Measurements from ENCODE around the gene USF1.
A peak's percentile ranks its signal among the peaks of the same experiment; 100 is the strongest.
"Not testable (repeated sequence)": the region's sequence is repeated elsewhere in the genome, so short reads cannot be mapped to it uniquely, and the experiment has no call there.

The USF1 gene

GRCh38 chr1:161037661-161038522 is 7.9 kb downstream of the USF1 start:
- Histone ChIP-seq H3K9me3 (ENCODE audit: control insufficient read depth in 2 of 2, low read length in 2 of 2) (no peaks in the 10 kb centered on the region), H3K27ac (ENCODE audit: low read depth in 2 of 2, low read length in 2 of 2) (peak overlapping the region; percentile 94 to 95), H3K27me3 (ENCODE audit: control insufficient read depth in 2 of 2, insufficient read depth in 2 of 2, low read length in 2 of 2) (no peaks in the 10 kb centered on the region), H3K9ac (ENCODE audit: low read depth in 1 of 2, low read length in 2 of 2) (peak overlapping the region; percentile 72 to 96), H3K4me3 (ENCODE audit: low read length in 2 of 2) (peak overlapping the region; percentile 82 to 93), H3K4me1 (ENCODE audit: control insufficient read depth in 2 of 2, insufficient read depth in 2 of 2, low read length in 2 of 2) (peaks cover 22 to 23% of the 10 kb centered on the region in 2 donors), H3K36me3 (ENCODE audit: control insufficient read depth in 2 of 2, insufficient read depth in 2 of 2, low read length in 2 of 2) (peaks cover 33 to 35% of the 10 kb centered on the region in 2 donors)

- Histone ChIP-seq H3K4me3 (ENCODE audit: low read length in 2 of 2) (no peak overlapping the region), H3K27me3 (ENCODE audit: control insufficient read depth in 2 of 2, insufficient read depth in 2 of 2, low read length in 2 of 2) (no peaks in the 10 kb centered on the region), H3K4me1 (ENCODE audit: control insufficient read depth in 2 of 2, insufficient read depth in 2 of 2, low read length in 2 of 2) (peaks cover 11 to 13% of the 10 kb centered on the region in 2 donors), H3K9ac (ENCODE audit: low read depth in 1 of 2, low read length in 2 of 2) (no peak overlapping the region), H3K9me3 (ENCODE audit: control insufficient read depth in 2 of 2, low read length in 2 of 2) (no peaks in the 10 kb centered on the region), H3K27ac (ENCODE audit: low read depth in 2 of 2, low read length in 2 of 2) (no peak overlapping the region), H3K36me3 (ENCODE audit: control insufficient read depth in 2 of 2, insufficient read depth in 2 of 2, low read length in 2 of 2) (no peaks in the 10 kb centered on the region)
Observed at GRCh38 chr1:161033751-161034150, 12.0 kb downstream of the USF1 start.

- no peak overlapping the region for H3K9ac ChIP-seq (ENCODE audit: low read depth in 1 of 2, low read length in 2 of 2)
- no peaks in the 10 kb centered on the region for H3K9me3 ChIP-seq (ENCODE audit: control insufficient read depth in 2 of 2, low read length in 2 of 2)
- H3K4me1 ChIP-seq (ENCODE audit: control insufficient read depth in 2 of 2, insufficient read depth in 2 of 2, low read length in 2 of 2), result peaks cover 0 to 2% of the 10 kb centered on the region in 2 donors
- H3K36me3 ChIP-seq (ENCODE audit: control insufficient read depth in 2 of 2, insufficient read depth in 2 of 2, low read length in 2 of 2), result no peaks in the 10 kb centered on the region
- no peak overlapping the region for H3K27ac ChIP-seq (ENCODE audit: low read depth in 2 of 2, low read length in 2 of 2)
- H3K4me3 ChIP-seq (ENCODE audit: low read length in 2 of 2), result no peak overlapping the region
- H3K27me3 ChIP-seq (ENCODE audit: control insufficient read depth in 2 of 2, insufficient read depth in 2 of 2, low read length in 2 of 2), result no peaks in the 10 kb centered on the region
Observed at GRCh38 chr1:161032409-161032808, 13.4 kb downstream of the USF1 start.

GRCh38 chr1:161031874-161032273 is 13.9 kb downstream of the USF1 start:
- no peak overlapping the region for H3K27ac ChIP-seq (ENCODE audit: low read depth in 2 of 2, low read length in 2 of 2)
- H3K36me3 ChIP-seq (ENCODE audit: control insufficient read depth in 2 of 2, insufficient read depth in 2 of 2, low read length in 2 of 2), result no peaks in the 10 kb centered on the region
- no peaks in the 10 kb centered on the region for H3K27me3 ChIP-seq (ENCODE audit: control insufficient read depth in 2 of 2, insufficient read depth in 2 of 2, low read length in 2 of 2)
- H3K4me3 ChIP-seq (ENCODE audit: low read length in 2 of 2), result no peak overlapping the region
- H3K4me1 ChIP-seq (ENCODE audit: control insufficient read depth in 2 of 2, insufficient read depth in 2 of 2, low read length in 2 of 2), result peaks cover 0 to 2% of the 10 kb centered on the region in 2 donors
- H3K9me3 ChIP-seq (ENCODE audit: control insufficient read depth in 2 of 2, low read length in 2 of 2), result no peaks in the 10 kb centered on the region
- no peak overlapping the region for H3K9ac ChIP-seq (ENCODE audit: low read depth in 1 of 2, low read length in 2 of 2)

GRCh38 chr1:161029466-161029865 is 16.3 kb downstream of the USF1 start:
- H3K9ac ChIP-seq (ENCODE audit: low read depth in 1 of 2, low read length in 2 of 2); H3K4me3 ChIP-seq (ENCODE audit: low read length in 2 of 2); H3K36me3 ChIP-seq (ENCODE audit: control insufficient read depth in 2 of 2, insufficient read depth in 2 of 2, low read length in 2 of 2); H3K4me1 ChIP-seq (ENCODE audit: control insufficient read depth in 2 of 2, insufficient read depth in 2 of 2, low read length in 2 of 2); H3K27me3 ChIP-seq (ENCODE audit: control insufficient read depth in 2 of 2, insufficient read depth in 2 of 2, low read length in 2 of 2); H3K27ac ChIP-seq (ENCODE audit: low read depth in 2 of 2, low read length in 2 of 2); H3K9me3 ChIP-seq (ENCODE audit: control insufficient read depth in 2 of 2, low read length in 2 of 2): not testable (repeated sequence)

- H3K9ac ChIP-seq (ENCODE audit: low read depth in 1 of 2, low read length in 2 of 2); H3K9me3 ChIP-seq (ENCODE audit: control insufficient read depth in 2 of 2, low read length in 2 of 2); H3K27me3 ChIP-seq (ENCODE audit: control insufficient read depth in 2 of 2, insufficient read depth in 2 of 2, low read length in 2 of 2); H3K4me3 ChIP-seq (ENCODE audit: low read length in 2 of 2); H3K27ac ChIP-seq (ENCODE audit: low read depth in 2 of 2, low read length in 2 of 2); H3K4me1 ChIP-seq (ENCODE audit: control insufficient read depth in 2 of 2, insufficient read depth in 2 of 2, low read length in 2 of 2); H3K36me3 ChIP-seq (ENCODE audit: control insufficient read depth in 2 of 2, insufficient read depth in 2 of 2, low read length in 2 of 2): not testable (repeated sequence)
Observed at GRCh38 chr1:161026954-161027353, 18.8 kb downstream of the USF1 start.

GRCh38 chr1:161022432-161022831 is 23.3 kb downstream of the USF1 start:
- H3K27ac ChIP-seq (ENCODE audit: low read depth in 2 of 2, low read length in 2 of 2), result peak overlapping the region in 1 of 2 donors; percentile 94
- H3K36me3 ChIP-seq (ENCODE audit: control insufficient read depth in 2 of 2, insufficient read depth in 2 of 2, low read length in 2 of 2); H3K9me3 ChIP-seq (ENCODE audit: control insufficient read depth in 2 of 2, low read length in 2 of 2); H3K9ac ChIP-seq (ENCODE audit: low read depth in 1 of 2, low read length in 2 of 2); H3K27me3 ChIP-seq (ENCODE audit: control insufficient read depth in 2 of 2, insufficient read depth in 2 of 2, low read length in 2 of 2): not testable (repeated sequence)
- peaks cover 16 to 38% of the 10 kb centered on the region in 2 donors for H3K4me1 ChIP-seq (ENCODE audit: control insufficient read depth in 2 of 2, insufficient read depth in 2 of 2, low read length in 2 of 2)
- H3K4me3 ChIP-seq (ENCODE audit: low read length in 2 of 2), result peak overlapping the region in 1 of 2 donors; percentile 97

GRCh38 chr1:161021970-161022353 is 23.8 kb downstream of the USF1 start:
- Histone ChIP-seq H3K4me1 (ENCODE audit: control insufficient read depth in 2 of 2, insufficient read depth in 2 of 2, low read length in 2 of 2) (peaks cover 16 to 38% of the 10 kb centered on the region in 2 donors), H3K27me3 (ENCODE audit: control insufficient read depth in 2 of 2, insufficient read depth in 2 of 2, low read length in 2 of 2) (no peaks in the 10 kb centered on the region), H3K27ac (ENCODE audit: low read depth in 2 of 2, low read length in 2 of 2) (peak overlapping the region; percentile 94 to 95), H3K36me3 (ENCODE audit: control insufficient read depth in 2 of 2, insufficient read depth in 2 of 2, low read length in 2 of 2) (no peaks in the 10 kb centered on the region), H3K9ac (ENCODE audit: low read depth in 1 of 2, low read length in 2 of 2) (peak overlapping the region; percentile 75 to 93), H3K4me3 (ENCODE audit: low read length in 2 of 2) (peak overlapping the region; percentile 81 to 97), H3K9me3 (ENCODE audit: control insufficient read depth in 2 of 2, low read length in 2 of 2) (no peaks in the 10 kb centered on the region)

- Histone ChIP-seq H3K4me1 (ENCODE audit: control insufficient read depth in 2 of 2, insufficient read depth in 2 of 2, low read length in 2 of 2) (peaks cover 16 to 41% of the 10 kb centered on the region in 2 donors), H3K27ac (ENCODE audit: low read depth in 2 of 2, low read length in 2 of 2) (peak overlapping the region; percentile 94 to 95), H3K27me3 (ENCODE audit: control insufficient read depth in 2 of 2, insufficient read depth in 2 of 2, low read length in 2 of 2) (no peaks in the 10 kb centered on the region), H3K36me3 (ENCODE audit: control insufficient read depth in 2 of 2, insufficient read depth in 2 of 2, low read length in 2 of 2) (no peaks in the 10 kb centered on the region), H3K9me3 (ENCODE audit: control insufficient read depth in 2 of 2, low read length in 2 of 2) (no peaks in the 10 kb centered on the region), H3K4me3 (ENCODE audit: low read length in 2 of 2) (peak overlapping the region; percentile 81 to 97), H3K9ac (ENCODE audit: low read depth in 1 of 2, low read length in 2 of 2) (peak overlapping the region; percentile 93 to 97)
Observed at GRCh38 chr1:161021165-161021969, 24.4 kb downstream of the USF1 start.

- H3K36me3 ChIP-seq (ENCODE audit: control insufficient read depth in 2 of 2, insufficient read depth in 2 of 2, low read length in 2 of 2), result no peaks in the 10 kb centered on the region
- peak within 1 kb of the TSS; percentile 94 to 95 for H3K27ac ChIP-seq (ENCODE audit: low read depth in 2 of 2, low read length in 2 of 2)
- H3K9me3 ChIP-seq (ENCODE audit: control insufficient read depth in 2 of 2, low read length in 2 of 2), result no peaks in the 10 kb centered on the region
- H3K4me3 ChIP-seq (ENCODE audit: low read length in 2 of 2), result peak within 1 kb of the TSS; percentile 81 to 97
- peaks cover 16 to 41% of the 10 kb centered on the region in 2 donors for H3K4me1 ChIP-seq (ENCODE audit: control insufficient read depth in 2 of 2, insufficient read depth in 2 of 2, low read length in 2 of 2)
- H3K9ac ChIP-seq (ENCODE audit: low read depth in 1 of 2, low read length in 2 of 2), result peak within 1 kb of the TSS; percentile 93 to 97
- no peaks in the 10 kb centered on the region for H3K27me3 ChIP-seq (ENCODE audit: control insufficient read depth in 2 of 2, insufficient read depth in 2 of 2, low read length in 2 of 2)
Observed at GRCh38 chr1:161020509-161021164, 25.1 kb downstream of the USF1 start, which contains the start of gene F11R. Gene F11R, minus strand, starts transcription at chr1:161021152. Its CDS starts 79 bp downstream, at chr1:161021073.

Measured in mucosa of rectum (tissue), 2 donors.